Raji (cell line): Measurements from ENCODE around the gene NFKBIB.

ENCODE experiments used
- POLR2A ChIP-seq: IDR thresholded peaks from 2 replicates; pipeline ENCODE4 v1.6.1; 2011; ENCODE audit warnings: low read depth, low read length, control low read depth; ENCODE audit not compliant: insufficient read depth

Gene NFKBIB

GRCh38 chr19:38869836-38870607 lies 29.7 kb upstream of the NFKBIB start:
- TF ChIP-seq POLR2A, result peak; percentile 53

GRCh38 chr19:38870612-38871011 lies 29.2 kb upstream of the NFKBIB start:
- TF ChIP-seq POLR2A, result no peak

- TF ChIP-seq POLR2A, result no peak
Observed at GRCh38 chr19:38875656-38876395, 23.9 kb upstream of the NFKBIB start.

- TF ChIP-seq POLR2A, result peak; percentile 86
Observed at GRCh38 chr19:38877781-38878574, 21.8 kb upstream of the NFKBIB start, which contains the start of gene RINL. TSS of gene RINL (minus strand) at chr19:38878275. CDS start at chr19:38876742, 1,533 bp downstream.

GRCh38 chr19:38878575-38879399 lies 21.0 kb upstream of the NFKBIB start:
- TF ChIP-seq POLR2A, result no peak

GRCh38 chr19:38879400-38879751 lies 20.4 kb upstream of the NFKBIB start:
- no peak for TF ChIP-seq POLR2A

GRCh38 chr19:38880076-38880881 lies 19.5 kb upstream of the NFKBIB start:
- TF ChIP-seq POLR2A, result no peak

- TF ChIP-seq POLR2A, result no peak
Observed at GRCh38 chr19:38880882-38881609, 18.7 kb upstream of the NFKBIB start.

- no peak for TF ChIP-seq POLR2A
Observed at GRCh38 chr19:38883286-38883685, 16.5 kb upstream of the NFKBIB start.

GRCh38 chr19:38888876-38889275 lies 10.9 kb upstream of the NFKBIB start:
- TF ChIP-seq POLR2A, result no peak

GRCh38 chr19:38889803-38890202 lies 10.0 kb upstream of the NFKBIB start:
- no peak for TF ChIP-seq POLR2A

- TF ChIP-seq POLR2A, result no peak
Observed at GRCh38 chr19:38890686-38891085, 9.1 kb upstream of the NFKBIB start.

GRCh38 chr19:38891771-38892170 lies 8.0 kb upstream of the NFKBIB start:
- no peak for TF ChIP-seq POLR2A

- TF ChIP-seq POLR2A, result no peak
Observed at GRCh38 chr19:38892841-38893240, 6.9 kb upstream of the NFKBIB start.

- no peak for TF ChIP-seq POLR2A
Observed at GRCh38 chr19:38893341-38893771, 6.4 kb upstream of the NFKBIB start.
